Naive thymus-derived CD8-positive, alpha-beta T cell (primary cell): ENCODE data around the gene EIF4E1B. TPM values are rescaled to one million over a fixed set of nuclear protein-coding genes. Genes with fewer than 3 reads are reported as not detected.

Experiments
- ATAC-seq, 2 donors: fragments of 150-1000 bp; cut with Tn5 transposase in 1 of 2; sonication (Bioruptor Pico), chemical (Tn5 transposase) in 1 of 2; 1 replicate in 1 of 2; 2 replicates in 1 of 2; pipeline ENCODE4 v1.10.0; 2021; ENCODE audit warnings: mild to moderate bottlenecking in 2 of 2, moderate library complexity in 2 of 2
- POLR2A ChIA-PET: fragments of 350-600 bp; sonication (Branson Sonifier 250); formaldehyde crosslinking; loops from one replicate; lab custom pipeline; 2021; ENCODE audit warnings: antibody characterized with exemption; lab: Charles Lee
- DNase-seq, 10 donors: peaks; one replicate each; pipeline versions ENCODE4 v3.0.0 to v3.0.0-alpha.2; 2020 to 2022
- H3K27ac Mint-ChIP-seq, 10 donors: one replicate each; pipeline ENCODE4 v1.8.0; 2020 to 2022; ENCODE audit warnings: mild to moderate bottlenecking in 10 of 10, mixed read lengths in 10 of 10, moderate library complexity in 4 of 10, inconsistent platforms in 1 of 10
- H3K27me3 Mint-ChIP-seq, 5 donors: one replicate each; pipeline ENCODE4 v1.8.0; 2021 to 2022; ENCODE audit warnings: mixed read lengths in 5 of 5
- H3K36me3 Mint-ChIP-seq, 3 donors: one replicate each; pipeline ENCODE4 v1.8.0; 2020 to 2022; ENCODE audit warnings: mixed read lengths in 3 of 3, mild to moderate bottlenecking in 2 of 3, inconsistent platforms in 1 of 3
- H3K4me1 Mint-ChIP-seq, 4 donors: one replicate each; pipeline ENCODE4 v1.8.0; 2021 to 2022; ENCODE audit warnings: mixed read lengths in 4 of 4
- H3K4me3 Mint-ChIP-seq, 10 donors: one replicate each; pipeline ENCODE4 v1.8.0; 2020 to 2022; ENCODE audit warnings: mild to moderate bottlenecking in 10 of 10, mixed read lengths in 10 of 10, moderate library complexity in 6 of 10, inconsistent platforms in 1 of 10
- H3K9me3 Mint-ChIP-seq, 9 donors: one replicate each; pipeline ENCODE4 v1.8.0; 2020 to 2022; ENCODE audit warnings: mixed read lengths in 9 of 9, mild to moderate bottlenecking in 3 of 9, inconsistent platforms in 1 of 9, moderate library complexity in 1 of 9
- polyA plus RNA-seq, 3 donors: library from polyadenylated mRNA; unstranded; fragments of 300-500 nt; fragmentation: Illumina TruSeq; gene quantifications; one replicate each; pipeline ENCODE4 v1.2.3, GENCODE V29; 2021
- total RNA-seq, 8 experiments: library from RNA in 2 of 8; stranded (reverse) in 2 of 8; gene quantifications; one replicate each; pipeline ENCODE4 v1.2.3 and lab custom pipeline; 2021 to 2026

Gene EIF4E1B
- total and polyA plus RNA-seq, 5 experiments from 2014 or later, result not detected

DNA sequence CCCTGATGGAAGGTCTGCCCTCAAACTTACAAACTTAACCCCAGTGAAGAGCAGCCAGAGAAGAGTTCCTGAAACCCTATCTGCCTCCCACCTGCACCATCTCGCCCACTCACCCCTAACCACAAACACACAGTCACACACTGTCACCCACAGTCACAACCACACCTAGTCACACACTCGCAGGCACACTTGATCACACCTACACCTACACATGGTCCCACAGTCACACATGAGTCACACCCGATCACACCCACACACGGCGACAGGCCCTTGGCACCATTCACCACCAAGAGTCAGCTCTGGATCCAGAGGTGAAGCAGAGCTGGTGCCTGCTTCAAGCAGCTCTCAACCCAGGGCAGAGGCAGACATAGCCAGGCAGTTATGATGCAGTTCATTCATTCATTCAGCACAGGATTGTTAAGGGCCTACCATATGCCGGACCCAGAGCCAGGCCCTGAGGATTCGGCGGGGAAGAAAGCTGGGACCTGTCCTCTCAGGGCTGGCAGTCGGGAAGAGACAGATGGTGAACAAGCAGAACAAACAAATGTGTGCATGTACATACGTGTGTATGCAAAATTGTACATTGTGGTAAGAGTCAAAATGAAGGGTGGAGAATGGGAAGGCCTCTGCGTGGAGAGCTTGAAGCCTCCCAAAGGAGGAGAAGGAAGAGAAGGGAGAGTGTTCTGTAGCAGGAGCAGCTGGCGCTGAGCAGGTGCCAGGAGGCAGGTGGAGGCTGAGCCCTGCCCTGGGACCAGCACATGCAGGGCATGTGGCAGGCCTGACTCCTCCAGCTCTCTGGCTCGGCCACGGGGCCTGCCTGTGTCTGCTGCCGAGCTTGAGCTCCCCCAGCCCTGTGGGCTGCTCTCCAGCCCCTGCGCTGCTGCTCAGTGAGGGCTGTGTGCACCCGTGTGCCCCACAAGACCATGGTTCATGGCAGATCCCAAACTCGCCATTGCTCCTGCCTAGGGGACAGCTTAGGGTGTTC, 23.2 kb downstream of the EIF4E1B start:
- Mint-ChIP-seq H3K9me3 (no peaks in the 10 kb centered on the region), H3K36me3 (peaks cover 0 to 14% (median 6%) of the 10 kb centered on the region in 3 donors), H3K4me3 (peak overlapping the region in 9 of 10 donors; percentile 4 to 44 (median 16)), H3K27me3 (no peaks in the 10 kb centered on the region), H3K4me1 (peaks cover 42 to 68% (median 63%) of the 10 kb centered on the region in 4 donors), H3K27ac (peak overlapping the region; percentile 39 to 86 (median 76))
- ATAC-seq (no peak), DNase-seq (peak in 2 of 10 donors; percentile 17 to 32)
- POLR2A ChIA-PET, result no interaction called here

DNA sequence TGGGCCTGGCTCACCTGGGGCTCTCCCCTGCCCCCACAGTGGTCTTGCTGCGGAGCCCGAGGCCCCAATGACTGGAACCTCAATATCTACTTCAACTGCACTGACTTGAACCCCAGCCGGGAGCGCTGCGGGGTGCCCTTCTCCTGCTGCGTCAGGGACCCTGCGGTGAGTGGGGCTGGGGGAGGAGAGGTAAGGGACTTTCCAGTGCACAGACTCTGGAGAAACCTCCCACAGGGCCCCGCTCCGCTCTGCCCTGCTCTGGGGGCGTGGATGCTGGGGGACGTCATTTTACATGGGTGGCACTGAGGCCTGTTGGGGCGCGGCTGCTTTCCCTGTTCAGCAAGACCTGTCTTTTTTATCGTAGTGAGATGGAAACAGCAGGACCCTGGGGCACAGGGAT, 24.4 kb downstream of the EIF4E1B start:
- Mint-ChIP-seq H3K4me3 (no peak overlapping the region), H3K4me1 (peaks cover 45 to 67% (median 63%) of the 10 kb centered on the region in 4 donors), H3K9me3 (no peaks in the 10 kb centered on the region), H3K27ac (peak overlapping the region in 3 of 10 donors; percentile 35 to 45 (median 40)), H3K36me3 (peaks cover 0 to 14% (median 6%) of the 10 kb centered on the region in 3 donors), H3K27me3 (no peaks in the 10 kb centered on the region)
- DNase-seq, result no peak
- no peak for ATAC-seq
- POLR2A ChIA-PET, result no interaction called here

DNA sequence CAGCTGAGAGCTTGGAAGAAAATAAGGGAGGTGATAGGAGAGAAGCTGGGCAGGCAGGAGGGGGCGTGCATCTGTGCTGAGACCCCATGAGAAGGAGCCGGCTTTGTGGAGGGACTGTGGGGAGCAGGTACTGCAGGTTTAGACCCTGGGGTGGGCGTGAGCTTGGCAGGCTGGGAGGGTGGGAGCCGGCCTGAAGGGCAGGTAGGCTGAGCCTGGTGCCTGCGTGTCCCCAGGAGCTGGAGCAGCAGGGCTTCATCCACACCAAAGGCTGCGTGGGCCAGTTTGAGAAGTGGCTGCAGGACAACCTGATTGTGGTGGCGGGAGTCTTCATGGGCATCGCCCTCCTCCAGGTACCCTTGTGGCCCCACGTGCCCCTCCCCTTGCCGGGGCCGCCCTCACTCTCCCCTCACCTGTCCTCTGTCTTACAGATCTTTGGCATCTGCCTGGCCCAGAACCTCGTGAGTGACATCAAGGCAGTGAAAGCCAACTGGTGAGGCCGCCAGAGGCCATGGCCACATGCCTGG, 26.1 kb downstream of the EIF4E1B start:
- Mint-ChIP-seq H3K9me3 (no peaks in the 10 kb centered on the region), H3K36me3 (peaks cover 0 to 14% (median 4%) of the 10 kb centered on the region in 3 donors), H3K4me1 (peaks cover 37 to 63% (median 56%) of the 10 kb centered on the region in 4 donors), H3K27me3 (no peaks in the 10 kb centered on the region), H3K27ac (no peak overlapping the region), H3K4me3 (no peak overlapping the region)
- POLR2A ChIA-PET, result interaction anchor here (0.9 kb wide), 1 partner anchor 10 kb away, joined by 3 read pairs; the partner anchor contains the start of gene TSPAN17
- DNase-seq (no peak), ATAC-seq (no peak)

DNA sequence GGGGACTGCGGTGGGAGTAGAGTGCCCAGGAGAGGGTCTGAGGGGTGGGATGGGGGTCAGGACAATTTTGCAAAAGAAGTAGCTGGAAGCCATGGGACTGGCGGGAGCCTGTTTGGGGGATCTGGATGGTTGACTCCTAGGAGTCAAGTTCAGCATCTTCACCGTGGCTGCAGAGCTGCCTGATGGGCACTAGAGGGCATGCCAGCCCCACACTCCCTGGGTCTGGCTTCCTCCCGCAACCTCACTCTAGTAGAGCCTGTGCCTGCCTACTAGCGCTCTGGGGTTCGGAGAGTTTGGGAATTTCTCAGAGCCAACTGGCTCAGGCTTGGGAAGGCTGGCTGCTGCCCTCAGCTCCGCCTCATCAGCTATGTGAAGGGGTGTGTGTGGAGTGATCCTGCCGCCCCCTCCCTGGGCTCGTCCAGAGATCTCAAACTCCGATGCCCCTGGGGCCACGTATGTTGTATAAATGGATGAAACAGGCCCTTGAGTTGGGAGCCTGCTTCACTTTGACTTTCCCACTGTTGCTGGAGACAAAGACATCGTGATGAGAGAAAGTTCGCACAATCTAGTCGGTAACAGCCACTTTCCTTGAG, 27.6 kb downstream of the EIF4E1B start:
- peaks cover 30 to 47% (median 40%) of the 10 kb centered on the region in 4 donors for H3K4me1 Mint-ChIP-seq
- H3K9me3 Mint-ChIP-seq, result no peaks in the 10 kb centered on the region
- H3K36me3 Mint-ChIP-seq, result peaks cover 0 to 14% (median 4%) of the 10 kb centered on the region in 3 donors
- peak; percentile 46 to 79 (median 58) for DNase-seq
- POLR2A ChIA-PET, result interaction anchor here (0.5 to 1.1 kb wide), 3 partner anchors 11 to 348 kb away, joined by 3 to 7 read pairs (median 5); partner anchors contain the start of gene TSPAN17
- peak overlapping the region; percentile 79 to 91 (median 89) for H3K4me3 Mint-ChIP-seq
- peak; percentile 76 to 78 for ATAC-seq
- H3K27me3 Mint-ChIP-seq, result peaks cover 0 to 5% (median 0%) of the 10 kb centered on the region in 5 donors
- H3K27ac Mint-ChIP-seq, result peak overlapping the region in 9 of 10 donors; percentile 15 to 90 (median 80)

DNA sequence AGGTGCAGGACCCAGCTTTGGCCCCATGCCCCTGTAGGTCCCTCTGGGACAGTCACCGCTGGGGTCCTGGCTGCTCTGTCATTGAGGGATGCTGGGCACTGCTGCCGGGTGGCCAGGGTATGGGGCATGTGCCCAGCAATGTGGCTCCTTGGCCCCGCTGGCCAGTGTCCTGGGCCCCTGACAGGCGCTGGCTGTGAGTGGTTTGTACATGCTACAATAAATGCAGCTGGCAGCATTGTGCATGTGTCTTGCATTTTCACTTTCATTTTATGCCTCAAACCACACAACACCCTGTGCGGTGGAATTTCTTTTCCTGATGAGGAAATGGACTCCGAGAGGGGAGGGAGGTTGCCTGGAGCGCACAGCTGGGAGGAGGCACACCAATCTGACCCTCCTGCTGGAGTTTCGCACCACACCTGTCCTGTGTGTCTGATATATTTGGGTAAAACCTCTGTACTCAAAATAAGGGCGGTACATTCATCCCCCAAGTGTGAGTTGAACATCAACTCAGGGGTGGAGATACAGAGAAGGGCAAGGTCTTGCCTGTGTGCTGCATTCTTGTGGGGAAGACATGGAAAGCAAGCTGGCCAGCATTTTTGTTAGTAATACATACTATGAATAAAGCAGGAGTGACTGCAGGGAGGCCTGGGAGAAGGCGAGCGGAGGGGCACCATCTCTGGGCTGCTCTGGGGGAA, 28.5 kb downstream of the EIF4E1B start:
- peaks cover 22 to 39% (median 32%) of the 10 kb centered on the region in 4 donors for H3K4me1 Mint-ChIP-seq
- H3K27me3 Mint-ChIP-seq, result peaks cover under 1 to 14% (median 5%) of the 10 kb centered on the region in 5 donors
- H3K27ac Mint-ChIP-seq, result peak overlapping the region; percentile 29 to 94 (median 78)
- H3K36me3 Mint-ChIP-seq, result peaks cover 0 to 9% (median 4%) of the 10 kb centered on the region in 3 donors
- POLR2A ChIA-PET, result interaction anchor here (2.6 kb wide), 1 partner anchor 11 kb away, joined by 23 read pairs; the partner anchor contains the start of gene TSPAN17
- DNase-seq, result peak in 4 of 10 donors; percentile 23 to 49 (median 38)
- H3K9me3 Mint-ChIP-seq, result no peaks in the 10 kb centered on the region
- H3K4me3 Mint-ChIP-seq, result peak overlapping the region; percentile 79 to 91 (median 89)
- ATAC-seq, result peak; percentile 20 to 31

DNA sequence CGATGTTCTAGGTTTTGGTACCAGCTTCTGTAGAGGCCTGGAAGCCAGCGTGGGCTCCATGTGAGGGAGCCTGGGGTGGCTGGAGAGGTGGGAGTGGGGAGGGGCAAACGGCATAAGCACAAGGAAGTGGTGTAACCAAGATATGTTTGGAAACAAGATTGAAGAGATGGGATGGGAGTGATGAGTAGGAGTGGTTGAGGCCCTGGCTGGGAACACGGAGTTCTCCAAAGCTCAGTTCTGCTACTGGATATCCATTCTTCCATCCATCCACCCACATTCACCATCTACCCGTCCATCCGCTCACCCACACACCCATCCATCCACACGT, 29.0 kb downstream of the EIF4E1B start:
- H3K27me3 Mint-ChIP-seq, result peaks cover 4 to 19% (median 10%) of the 10 kb centered on the region in 5 donors
- ATAC-seq, result no peak
- H3K4me3 Mint-ChIP-seq, result peak overlapping the region; percentile 79 to 91 (median 89)
- peaks cover 22 to 35% (median 31%) of the 10 kb centered on the region in 4 donors for H3K4me1 Mint-ChIP-seq
- DNase-seq, result no peak
- H3K36me3 Mint-ChIP-seq, result peaks cover 0 to 9% (median 4%) of the 10 kb centered on the region in 3 donors
- H3K27ac Mint-ChIP-seq, result peak overlapping the region; percentile 29 to 94 (median 78)
- POLR2A ChIA-PET, result interaction anchor here (2.6 kb wide), 1 partner anchor 12 kb away, joined by 23 read pairs; the partner anchor contains the start of gene TSPAN17
- H3K9me3 Mint-ChIP-seq, result no peaks in the 10 kb centered on the region

DNA sequence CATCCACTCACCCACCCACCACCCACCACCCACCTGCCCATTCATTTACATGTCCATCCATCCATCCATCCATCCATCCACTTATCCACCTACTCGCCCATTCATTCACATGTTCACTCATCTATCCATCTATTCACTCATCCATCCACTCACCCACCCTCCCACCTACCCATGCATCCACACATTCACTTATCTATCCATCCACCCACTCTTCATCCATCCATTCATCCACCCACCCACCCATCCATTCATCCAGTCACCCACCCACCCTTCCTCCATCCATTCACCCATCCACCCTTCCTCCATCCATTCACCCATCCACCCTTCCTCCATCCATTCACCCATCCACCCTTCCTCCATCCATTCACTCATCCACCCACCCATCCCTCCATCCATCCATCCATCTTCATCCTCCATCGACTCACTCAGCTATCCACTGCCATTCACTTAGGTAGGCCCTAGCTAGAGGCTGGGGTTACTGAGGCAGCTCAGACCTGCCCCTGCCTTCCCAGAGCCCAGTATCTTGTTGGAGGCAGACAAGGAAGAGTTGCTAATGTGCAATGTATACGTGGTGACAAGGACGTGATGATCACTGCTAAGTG, 29.5 kb downstream of the EIF4E1B start:
- ATAC-seq, result no peak
- peaks cover 0 to 9% (median 4%) of the 10 kb centered on the region in 3 donors for H3K36me3 Mint-ChIP-seq
- H3K4me1 Mint-ChIP-seq, result peaks cover 22 to 35% (median 30%) of the 10 kb centered on the region in 4 donors
- no peak for DNase-seq
- H3K9me3 Mint-ChIP-seq, result no peaks in the 10 kb centered on the region
- peaks cover 4 to 21% (median 10%) of the 10 kb centered on the region in 5 donors for H3K27me3 Mint-ChIP-seq
- H3K27ac Mint-ChIP-seq, result peak overlapping the region in 6 of 10 donors; percentile 1 to 87 (median 50)
- peak overlapping the region in 7 of 10 donors; percentile 8 to 81 (median 24) for H3K4me3 Mint-ChIP-seq
- POLR2A ChIA-PET, result interaction anchor here (1.4 to 2.6 kb wide), 2 partner anchors 12 to 244 kb away, joined by 5 to 23 read pairs; partner anchors contain the start of genes CLTB and TSPAN17

DNA sequence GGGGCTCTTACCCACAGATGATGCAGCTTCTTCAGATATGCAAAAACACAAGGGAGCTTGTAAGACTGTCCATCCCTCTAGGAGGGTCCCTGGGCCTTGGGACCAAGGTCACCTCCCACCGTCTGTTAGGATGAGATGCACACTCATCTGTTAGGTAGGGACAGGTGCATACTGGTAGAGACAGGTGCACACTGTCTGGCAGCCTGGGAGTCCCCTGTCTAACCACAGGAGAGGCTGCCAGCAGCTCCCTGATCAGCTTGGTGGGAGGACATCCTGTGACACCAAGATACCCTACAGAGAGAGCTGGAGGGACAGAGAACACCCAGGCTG, 30.0 kb downstream of the EIF4E1B start:
- H3K4me3 Mint-ChIP-seq, result peak overlapping the region in 5 of 10 donors; percentile 11 to 47 (median 18)

DNA sequence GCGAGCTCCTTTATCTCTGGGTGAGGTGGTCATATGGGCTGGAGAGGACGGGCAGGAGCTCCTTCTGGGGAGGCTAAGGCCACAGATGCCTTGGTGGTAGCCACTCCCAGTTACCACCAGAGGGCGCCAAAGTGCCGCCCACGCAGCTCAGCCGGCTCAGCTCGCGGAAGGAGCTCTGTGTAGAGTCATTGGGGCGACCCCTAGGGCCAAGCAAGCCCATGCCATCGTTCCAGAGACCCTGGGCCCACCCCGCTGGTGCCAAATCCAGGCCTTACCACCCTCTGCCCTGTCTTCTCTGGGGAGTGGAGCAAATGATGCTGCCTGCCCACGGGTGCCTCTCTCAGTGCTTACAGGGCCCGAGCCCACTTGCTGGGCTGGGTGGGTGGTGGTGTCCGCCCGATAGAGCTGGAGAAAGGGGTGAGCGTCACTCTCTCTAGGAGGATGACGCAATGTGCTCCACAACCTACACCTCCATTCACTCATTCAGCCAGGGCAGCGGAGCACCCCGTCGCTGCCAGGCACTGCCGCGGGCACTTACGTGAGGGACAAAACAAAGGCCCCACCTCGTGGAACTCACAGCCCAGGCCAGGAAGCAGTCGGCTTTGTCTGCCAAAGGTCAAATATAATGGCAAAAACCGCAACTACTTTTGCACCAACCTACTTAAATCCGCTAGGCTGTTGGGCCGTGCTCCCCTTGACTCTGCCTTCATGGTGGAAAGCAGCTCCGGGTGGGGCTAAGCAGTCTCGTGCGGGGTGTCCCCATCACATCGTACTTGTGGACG, 30.6 kb downstream of the EIF4E1B start:
- POLR2A ChIA-PET, result interaction anchor here (0.6 to 2.6 kb wide), 4 partner anchors 13 to 245 kb away, joined by 3 to 23 read pairs (median 4); partner anchors contain the start of genes CLTB, EIF4E1B, SNCB and TSPAN17
- Mint-ChIP-seq H3K27ac (peak overlapping the region in 5 of 10 donors; percentile 1 to 87 (median 62)), H3K4me1 (peaks cover 22 to 35% (median 29%) of the 10 kb centered on the region in 4 donors), H3K36me3 (peaks cover 0 to 3% (median 2%) of the 10 kb centered on the region in 3 donors), H3K27me3 (peaks cover 6 to 28% (median 14%) of the 10 kb centered on the region in 5 donors), H3K4me3 (peak overlapping the region in 4 of 10 donors; percentile 16 to 63 (median 50)), H3K9me3 (no peaks in the 10 kb centered on the region)
- ATAC-seq, result peak; percentile 75 to 83
- peak; percentile 59 to 87 (median 76) for DNase-seq

More for the DNA sequence above, 30.0 kb downstream of the EIF4E1B start:
- POLR2A ChIA-PET, result interaction anchor here (0.6 to 2.6 kb wide), 4 partner anchors 13 to 245 kb away, joined by 3 to 23 read pairs (median 4); partner anchors contain the start of genes CLTB, EIF4E1B, SNCB and TSPAN17
- Mint-ChIP-seq H3K27me3 (peaks cover 6 to 26% (median 13%) of the 10 kb centered on the region in 5 donors), H3K36me3 (peaks cover 0 to 3% (median 2%) of the 10 kb centered on the region in 3 donors), H3K27ac (peak overlapping the region in 6 of 10 donors; percentile 1 to 87 (median 58)), H3K9me3 (no peaks in the 10 kb centered on the region), H3K4me1 (peaks cover 22 to 35% (median 29%) of the 10 kb centered on the region in 4 donors)
- ATAC-seq, result peak; percentile 50 to 70
- DNase-seq, result peak in 1 of 10 donors; percentile 20

DNA sequence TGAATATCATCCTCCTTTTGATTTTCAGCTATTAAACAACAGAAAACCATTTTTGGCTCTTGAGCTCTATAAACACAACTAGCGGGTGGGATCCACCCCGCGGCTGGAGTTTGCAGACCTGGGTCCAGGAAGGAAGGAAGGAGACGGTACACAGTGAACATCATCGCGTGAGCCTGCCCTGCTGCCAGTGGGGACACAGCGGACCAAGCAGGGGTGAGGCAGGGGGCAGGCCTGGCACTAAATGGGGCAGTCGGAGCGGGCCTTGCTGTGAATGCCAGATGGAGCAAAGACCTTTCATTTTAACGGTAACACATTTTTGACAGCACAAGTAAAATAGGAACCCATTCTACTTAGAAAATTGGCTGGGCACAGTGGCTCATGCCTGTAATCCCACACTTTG, 31.2 kb downstream of the EIF4E1B start:
- Mint-ChIP-seq H3K27ac (no peak overlapping the region), H3K27me3 (peaks cover 6 to 31% (median 17%) of the 10 kb centered on the region in 5 donors), H3K36me3 (no peaks in the 10 kb centered on the region), H3K4me1 (peaks cover 22 to 35% (median 29%) of the 10 kb centered on the region in 4 donors), H3K9me3 (no peaks in the 10 kb centered on the region), H3K4me3 (no peak overlapping the region)
- POLR2A ChIA-PET, result interaction anchor here (1.1 to 1.4 kb wide), 2 partner anchors 242 to 246 kb away, joined by 3 to 5 read pairs; partner anchors contain the start of gene CLTB
- DNase-seq (no peak), ATAC-seq (no peak)
